Activated T-helper 1 cell treated with anti-CD3 and anti-CD28 coated beads, Interleukin-2, amount 50 U/mL, for 16 hours (primary cell): Measurements from ENCODE around the gene MYO16.

Source experiments
- DNase-seq, 2 donors: peaks; one replicate each; pipeline ENCODE4 v3.0.0-alpha.2; 2020; ENCODE audit warnings: low read depth in 1 of 2, low spot score in 1 of 2

Gene MYO16

GRCh38 chr13:109148243-109148642 is 518.8 kb downstream of the MYO16 start:
- no peak for DNase-seq

DNA sequence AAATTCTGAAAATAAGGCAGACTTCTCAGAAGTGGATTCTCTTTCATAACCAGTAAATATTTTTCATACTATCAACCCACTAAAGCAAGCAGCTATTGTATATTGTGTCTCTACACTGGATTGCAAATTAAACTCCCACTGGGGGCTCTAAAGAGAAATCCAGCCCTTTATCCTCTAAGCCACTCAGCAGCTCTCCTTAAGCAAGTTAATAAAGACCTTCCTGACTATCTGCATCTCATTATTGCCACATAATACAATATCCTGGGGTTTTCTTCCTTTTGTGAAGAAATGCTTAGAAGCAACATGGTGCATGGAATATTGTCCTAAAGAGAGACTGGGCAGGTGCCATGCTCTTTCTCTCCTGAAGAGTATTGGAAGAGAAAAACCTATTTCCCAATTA is 521.3 kb downstream of the MYO16 start:
- DNase-seq, result no peak

DNA sequence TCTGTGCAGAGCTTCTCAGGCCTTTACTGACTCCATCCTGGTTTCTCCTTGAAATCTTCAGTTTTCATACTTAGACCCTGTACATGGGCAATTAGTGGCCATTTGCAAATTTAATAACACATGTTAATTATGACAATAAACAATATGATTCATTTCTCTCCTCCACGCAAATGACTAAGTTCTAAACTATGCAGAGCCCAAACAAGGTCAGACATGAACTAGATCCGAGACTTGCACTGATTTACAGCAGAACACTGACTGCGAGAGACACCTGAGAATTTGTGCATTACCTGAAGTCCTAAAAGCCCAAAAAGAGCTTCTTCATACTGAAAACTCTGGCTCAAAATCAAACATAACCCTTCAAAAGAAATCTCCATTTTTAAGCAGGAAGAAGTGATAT is 521.8 kb downstream of the MYO16 start:
- DNase-seq, result no peak

DNA sequence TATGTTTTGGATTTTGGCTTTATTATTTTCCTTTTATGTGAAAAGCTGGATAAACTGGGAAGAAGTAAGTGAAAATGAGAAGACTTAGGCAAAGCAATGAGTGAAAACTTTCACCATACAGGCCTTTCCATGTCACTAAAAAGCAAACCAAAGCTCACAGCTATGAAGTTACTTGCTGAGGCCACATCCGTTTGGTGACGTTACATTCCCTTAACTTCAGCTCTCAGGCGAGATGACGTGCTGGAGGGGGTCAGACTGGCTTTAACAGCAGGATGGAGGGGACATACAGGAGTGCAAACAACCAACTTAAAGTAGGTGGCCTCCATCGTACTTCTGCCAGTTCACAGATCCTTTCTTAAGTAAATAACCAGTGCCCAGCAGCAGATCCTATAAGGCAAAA is 522.3 kb downstream of the MYO16 start:
- no peak for DNase-seq

DNA sequence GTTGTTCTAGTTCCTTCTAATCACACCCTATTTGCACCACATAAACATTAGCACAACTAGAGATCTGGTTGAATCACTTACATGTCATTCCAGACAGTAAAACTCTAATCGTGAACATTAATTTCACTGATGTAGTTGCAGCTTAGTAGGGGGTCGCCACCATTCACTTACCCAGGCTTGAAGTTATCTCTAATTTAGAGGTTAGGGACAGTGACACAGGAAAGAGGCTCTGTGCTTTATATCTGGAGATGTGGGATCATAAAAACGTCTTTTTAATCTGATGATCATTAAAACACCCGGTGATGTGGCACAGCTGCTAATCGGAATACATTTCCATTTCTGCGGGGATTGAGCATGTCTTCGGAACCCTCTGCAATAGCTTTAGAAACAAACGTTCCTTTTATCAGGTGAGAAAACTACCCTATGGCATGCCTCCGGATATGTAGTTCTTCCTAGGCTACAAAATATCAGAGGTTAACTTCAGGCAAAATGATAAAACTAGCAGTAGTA is 523.0 kb downstream of the MYO16 start:
- no peak for DNase-seq

- DNase-seq, result no peak
Observed at GRCh38 chr13:109152941-109153340, 523.5 kb downstream of the MYO16 start.

DNA sequence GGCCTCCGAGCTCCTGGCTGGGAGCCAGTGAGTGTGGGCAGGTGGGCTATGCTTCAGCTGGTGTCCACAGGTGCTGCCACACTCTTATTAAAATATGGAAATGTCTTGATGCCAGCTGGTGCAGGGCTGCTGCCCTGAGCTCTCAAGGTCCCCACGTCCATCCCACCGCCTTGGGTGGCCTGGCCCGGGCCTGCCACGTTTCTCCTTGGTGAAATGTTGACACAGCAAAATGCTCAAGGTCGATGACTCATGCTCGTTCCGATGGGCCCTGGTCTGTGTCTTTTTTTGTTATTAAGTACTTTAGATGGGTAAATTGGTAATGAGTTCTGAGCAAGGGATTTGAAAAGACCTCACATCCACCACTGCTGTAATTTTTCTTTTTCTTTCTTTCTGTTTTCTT is 524.7 kb downstream of the MYO16 start:
- no peak for DNase-seq

DNA sequence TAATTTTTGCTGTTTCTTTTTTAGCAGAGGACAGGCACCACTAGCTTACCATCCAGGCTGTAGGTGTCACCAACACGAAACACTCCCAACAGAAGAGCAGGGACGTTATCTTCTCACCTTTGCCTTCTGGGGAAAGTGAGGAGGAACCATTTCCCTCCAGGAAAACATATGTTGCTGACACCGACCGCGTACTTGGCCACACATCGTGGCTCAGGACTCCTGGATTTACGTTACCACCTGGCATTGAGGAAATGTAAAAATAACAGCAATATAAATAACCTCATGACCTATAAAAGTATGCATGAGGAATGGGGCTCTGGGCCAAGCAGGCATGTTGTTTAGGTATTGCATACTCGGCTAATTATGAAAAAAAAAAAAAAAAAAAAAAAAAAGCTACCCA is 525.1 kb downstream of the MYO16 start:
- DNase-seq, result no peak

GRCh38 chr13:109154966-109155761 is 525.8 kb downstream of the MYO16 start:
- DNase-seq, result no peak

DNA sequence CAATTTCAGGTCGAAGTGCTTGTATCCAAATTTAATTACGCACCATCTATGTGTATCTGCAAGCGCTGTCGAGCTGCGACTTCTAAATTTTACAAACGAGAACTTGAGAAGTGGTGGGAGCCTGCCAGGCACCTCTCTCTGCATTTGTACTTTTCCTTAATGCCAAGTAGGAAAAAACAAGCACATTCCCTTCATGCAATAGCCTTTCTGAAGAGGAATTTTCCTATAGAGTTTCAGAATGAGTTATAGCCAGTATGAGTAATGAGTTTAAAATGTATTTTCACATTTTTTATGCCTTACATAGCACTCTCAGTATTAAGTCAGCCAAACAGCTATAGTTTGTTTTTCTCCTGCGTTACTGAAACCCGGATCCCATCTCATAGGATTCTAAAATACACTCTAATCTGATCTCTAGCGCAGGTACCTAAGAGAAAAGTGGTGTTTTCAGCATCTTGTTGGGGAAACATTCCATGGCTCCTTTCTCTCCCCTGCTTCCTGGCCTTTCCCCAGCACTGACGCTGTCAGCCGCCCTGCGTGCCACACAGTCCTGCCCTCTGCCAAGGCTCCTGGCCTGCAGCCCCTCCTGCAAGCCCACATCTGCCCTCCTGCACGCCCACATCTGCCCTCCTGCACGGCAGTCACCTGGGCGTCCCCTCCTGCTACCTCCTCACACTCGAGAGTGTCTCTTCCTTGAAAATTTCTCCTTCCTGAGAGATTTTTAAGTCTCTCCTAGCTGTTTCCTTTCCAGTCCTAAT is 526.9 kb downstream of the MYO16 start:
- no peak for DNase-seq

- DNase-seq, result no peak
Observed at GRCh38 chr13:109157275-109157674, 527.9 kb downstream of the MYO16 start.

- DNase-seq, result no peak
Observed at GRCh38 chr13:109158383-109158782, 529.0 kb downstream of the MYO16 start.

DNA sequence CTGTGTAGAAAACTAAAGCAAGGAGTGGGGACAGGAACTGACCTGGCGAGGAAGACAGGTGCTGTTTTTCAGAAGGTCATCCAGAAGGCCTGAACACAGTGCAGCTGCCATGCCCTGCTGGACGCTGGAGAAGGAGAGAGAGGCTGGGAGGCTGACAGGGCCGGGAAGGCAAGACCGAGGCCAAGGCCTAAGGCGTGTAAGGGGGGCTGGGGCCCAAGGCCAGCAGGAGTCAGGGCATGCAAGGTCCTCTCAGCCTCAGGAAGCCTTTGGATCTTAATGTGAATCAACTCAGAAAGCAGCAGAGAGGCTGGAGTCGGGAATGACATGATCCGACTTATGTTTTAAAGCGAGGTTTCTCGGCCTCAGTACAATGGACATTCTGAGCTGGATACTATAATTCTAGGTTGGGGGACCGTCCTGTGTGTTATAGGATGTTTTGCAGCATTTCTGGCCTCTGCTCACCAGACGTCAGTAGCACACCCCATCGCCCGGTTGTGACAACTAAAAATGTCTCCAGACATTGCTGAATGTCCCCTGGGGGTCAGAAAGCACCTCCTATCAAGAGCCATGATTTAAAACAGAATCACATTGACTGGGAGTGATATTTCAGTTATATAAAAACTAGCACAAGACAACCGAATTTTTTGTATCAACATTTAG is 530.4 kb downstream of the MYO16 start:
- no peak for DNase-seq

DNA sequence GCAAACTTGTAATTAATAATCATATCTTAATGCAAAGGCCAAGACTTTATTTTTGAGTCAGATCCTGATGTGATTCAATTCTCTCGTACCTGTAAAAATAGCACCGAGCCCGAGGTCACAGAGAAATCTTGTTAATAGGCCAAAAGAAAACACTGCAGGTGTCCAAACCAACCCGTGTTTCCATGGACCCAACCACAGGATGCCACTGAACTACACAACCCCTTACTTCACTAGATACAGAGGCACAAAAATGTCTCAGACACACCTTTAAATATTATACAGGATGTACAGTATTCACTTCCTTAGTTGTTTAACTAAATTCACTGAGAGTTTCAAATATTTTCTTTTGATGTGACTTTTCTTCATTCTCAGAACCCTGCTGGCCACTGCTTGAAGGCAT is 530.9 kb downstream of the MYO16 start:
- DNase-seq, result no peak

DNA sequence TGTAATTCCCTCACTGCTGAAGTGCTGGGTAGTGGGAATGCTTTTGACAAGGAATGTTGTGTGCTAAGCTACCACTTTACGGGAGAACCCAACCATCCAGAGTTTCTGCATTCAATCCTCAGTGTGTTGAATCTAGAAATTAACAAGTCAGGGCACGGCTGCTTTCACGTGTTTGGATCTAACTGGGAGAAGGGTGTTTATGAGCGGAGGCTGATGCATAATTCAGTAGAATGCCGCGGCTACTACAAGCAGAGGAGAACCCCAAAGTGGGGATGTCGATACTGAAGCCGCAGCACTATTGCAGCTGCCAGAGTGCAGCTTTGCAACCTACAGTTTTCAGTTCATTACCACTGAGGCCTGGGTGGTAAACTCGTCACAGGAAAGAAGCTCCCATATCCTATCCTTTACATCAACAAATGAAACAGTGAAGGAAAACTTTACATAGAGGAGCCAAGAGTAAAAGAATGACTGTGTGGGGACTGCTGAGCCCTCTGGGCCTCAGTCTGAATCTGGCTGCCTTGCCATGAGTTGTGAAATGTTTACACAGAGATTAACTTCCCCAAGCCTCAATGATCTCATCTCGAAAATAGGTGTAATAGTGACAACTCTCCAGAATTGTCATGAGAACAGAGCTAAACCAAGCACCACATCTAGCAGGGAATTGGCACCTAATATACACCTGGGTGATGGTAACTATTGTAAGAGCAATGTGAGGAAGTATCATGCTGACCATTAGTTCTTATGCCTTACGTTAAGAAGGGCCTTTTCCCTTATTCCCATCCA is 531.7 kb downstream of the MYO16 start:
- no peak for DNase-seq

DNA sequence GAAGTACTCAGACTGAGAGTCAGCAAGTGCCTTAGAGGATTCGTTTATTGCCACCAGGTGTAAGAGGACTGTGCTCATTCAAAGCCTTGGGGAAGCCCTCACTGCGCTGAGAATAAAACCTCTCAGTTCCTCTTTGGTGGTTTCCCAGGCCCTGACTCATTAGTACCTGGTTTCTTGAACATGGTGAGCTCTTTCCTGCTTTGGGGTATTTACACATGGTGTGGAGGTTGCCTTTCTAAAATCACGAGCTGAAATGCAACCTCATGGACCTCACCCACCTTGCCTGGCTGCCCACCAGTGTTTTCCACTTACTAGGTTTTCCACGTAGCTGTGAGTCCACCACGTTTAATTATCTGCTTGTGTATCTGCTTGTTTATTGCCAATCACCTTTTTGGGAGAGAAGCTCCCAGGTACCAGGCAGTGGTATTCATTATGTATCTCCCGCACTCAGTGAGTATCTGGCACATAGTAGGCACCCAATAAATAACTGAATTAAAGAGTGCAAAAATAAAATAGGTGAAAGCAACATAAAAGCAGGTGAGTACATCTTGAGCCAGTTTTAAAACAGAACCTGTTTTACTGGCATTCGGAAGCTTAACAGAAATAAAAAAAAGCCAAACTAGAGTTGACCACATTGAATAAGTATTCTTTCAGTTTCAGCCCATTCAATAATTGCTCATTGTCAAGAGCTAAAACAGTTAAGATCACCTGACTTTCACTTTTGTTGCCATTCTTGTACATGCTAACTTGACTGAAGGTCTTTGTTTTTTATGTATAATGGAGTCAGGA is 533.0 kb downstream of the MYO16 start:
- DNase-seq, result no peak

DNA sequence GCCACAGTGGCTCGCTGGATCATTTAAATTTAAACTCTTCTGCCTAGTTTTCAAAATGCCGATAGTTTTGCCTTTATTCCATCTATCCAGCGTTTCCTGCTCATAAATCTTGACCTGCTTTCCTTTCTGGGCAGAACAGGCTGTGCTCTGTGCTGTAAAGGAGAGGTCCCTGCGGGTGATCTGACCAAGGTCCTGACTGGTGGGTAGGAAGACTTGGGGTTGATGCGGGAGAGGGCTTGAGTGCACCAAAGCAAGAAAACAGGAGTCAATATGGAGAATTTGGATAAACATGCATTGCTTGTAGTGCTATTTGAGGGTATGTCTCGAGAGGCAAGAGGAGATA is 533.6 kb downstream of the MYO16 start:
- DNase-seq, result no peak

DNA sequence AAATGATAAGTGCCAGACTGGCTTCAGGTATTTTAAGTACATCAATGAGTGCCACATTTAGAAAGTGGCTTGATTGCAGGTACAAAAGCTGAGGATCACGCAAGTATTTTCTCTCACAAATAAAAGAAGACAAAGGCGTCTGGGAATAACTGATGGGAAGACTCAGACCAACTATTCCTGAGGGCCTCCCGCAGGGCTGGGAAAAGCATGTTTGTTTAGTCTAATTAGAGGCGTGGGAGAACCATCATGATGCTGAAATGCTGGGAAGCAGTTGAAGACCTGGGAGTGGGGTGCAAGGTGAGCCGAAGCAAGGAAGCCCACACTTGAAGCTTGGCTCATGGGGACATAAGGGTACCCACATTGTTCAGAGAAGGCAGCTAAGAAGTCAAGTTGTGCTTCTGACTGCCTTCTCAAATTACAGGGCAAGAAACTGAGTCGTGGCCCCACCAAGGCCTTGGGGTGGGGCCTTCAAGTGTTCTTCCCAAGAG is 536.0 kb downstream of the MYO16 start:
- DNase-seq, result no peak

DNA sequence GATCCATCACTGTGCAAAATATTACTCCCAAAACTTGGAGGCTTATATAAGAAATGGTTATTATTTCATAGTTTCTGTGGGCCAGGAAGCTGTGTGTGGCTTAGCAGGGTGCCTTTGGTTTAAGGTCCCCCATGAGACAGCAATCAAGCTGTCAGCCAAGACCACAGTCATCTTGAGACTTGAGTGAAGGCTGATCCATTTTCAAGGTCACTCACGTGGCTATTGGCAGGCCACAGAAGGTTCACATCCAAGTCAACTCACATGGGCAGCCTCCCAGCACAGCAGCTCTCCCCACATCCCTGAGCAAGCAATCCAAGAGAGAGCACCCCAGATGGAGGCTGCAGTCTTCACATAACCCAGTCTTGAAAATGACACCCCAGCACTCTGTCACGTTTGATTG is 537.4 kb downstream of the MYO16 start:
- no peak for DNase-seq

- no peak for DNase-seq
Observed at GRCh38 chr13:109172136-109172535, 542.7 kb downstream of the MYO16 start.
